HG03469 (cell line): ENCODE measurements around the gene KLK2.

Experiments
- ATAC-seq: cut with Tn5 transposase; IDR thresholded peaks from one replicate; pipeline ENCODE4 v1.9.1; 2021; ENCODE audit warnings: mild to moderate bottlenecking, moderate library complexity, moderate number of reproducible peaks; ENCODE audit not compliant: unreplicated experiment

The KLK2 gene

DNA sequence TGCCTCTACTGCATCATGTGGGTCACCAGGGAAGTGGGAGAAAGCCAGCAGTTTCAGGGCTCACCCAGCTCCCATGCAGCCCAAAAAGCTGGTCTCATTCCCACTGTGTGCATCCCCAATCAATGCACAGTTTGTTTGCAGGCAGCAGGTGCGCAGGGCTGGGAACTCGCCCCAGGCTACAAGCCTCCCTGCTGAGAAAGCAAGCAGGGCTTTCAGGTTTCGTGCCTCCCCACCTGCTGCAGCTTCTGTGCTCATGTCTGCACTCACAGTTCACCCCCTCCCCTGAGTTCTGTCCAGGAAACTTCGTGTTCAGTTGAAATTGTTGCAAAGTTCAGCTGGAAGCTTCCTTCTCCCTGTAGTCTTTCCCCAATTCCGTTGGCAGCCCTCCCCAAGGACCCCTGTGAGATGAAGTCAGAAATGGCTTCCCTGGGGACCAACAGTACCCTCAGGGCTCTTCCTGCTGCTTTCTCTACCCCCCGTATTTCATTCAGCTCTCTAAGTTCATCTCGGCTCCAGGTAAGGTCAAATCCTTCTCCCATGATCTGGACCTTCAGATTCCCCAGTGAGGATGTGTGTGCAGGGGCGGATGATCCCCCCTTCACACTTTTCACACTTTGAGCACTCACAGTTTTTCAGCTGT is 28.8 kb upstream of the KLK2 start:
- no peak for ATAC-seq

DNA sequence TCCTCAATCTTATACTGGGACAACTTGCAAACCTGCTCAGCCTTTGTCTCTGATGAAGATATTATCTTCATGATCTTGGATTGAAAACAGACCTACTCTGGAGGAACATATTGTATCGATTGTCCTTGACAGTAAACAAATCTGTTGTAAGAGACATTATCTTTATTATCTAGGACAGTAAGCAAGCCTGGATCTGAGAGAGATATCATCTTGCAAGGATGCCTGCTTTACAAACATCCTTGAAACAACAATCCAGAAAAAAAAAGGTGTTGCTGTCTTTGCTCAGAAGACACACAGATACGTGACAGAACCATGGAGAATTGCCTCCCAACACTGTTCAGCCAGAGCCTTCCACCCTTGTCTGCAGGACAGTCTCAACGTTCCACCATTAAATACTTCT is 22.5 kb upstream of the KLK2 start:
- no peak for ATAC-seq

DNA sequence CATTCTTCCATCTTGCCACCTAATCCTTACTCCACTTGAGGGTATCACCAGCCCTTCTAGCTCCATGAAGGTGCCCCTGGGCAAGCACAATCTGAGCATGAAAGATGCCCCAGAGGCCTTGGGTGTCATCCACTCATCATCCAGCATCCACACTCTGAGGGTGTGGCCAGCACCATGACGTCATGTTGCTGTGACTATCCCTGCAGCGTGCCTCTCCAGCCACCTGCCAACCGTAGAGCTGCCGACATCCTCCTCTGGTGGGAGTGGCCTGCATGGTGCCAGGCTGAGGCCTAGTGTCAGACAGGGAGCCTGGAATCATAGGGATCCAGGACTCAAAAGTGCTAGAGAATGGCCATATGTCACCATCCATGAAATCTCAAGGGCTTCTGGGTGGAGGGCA is 21.6 kb upstream of the KLK2 start:
- ATAC-seq, result no peak

DNA sequence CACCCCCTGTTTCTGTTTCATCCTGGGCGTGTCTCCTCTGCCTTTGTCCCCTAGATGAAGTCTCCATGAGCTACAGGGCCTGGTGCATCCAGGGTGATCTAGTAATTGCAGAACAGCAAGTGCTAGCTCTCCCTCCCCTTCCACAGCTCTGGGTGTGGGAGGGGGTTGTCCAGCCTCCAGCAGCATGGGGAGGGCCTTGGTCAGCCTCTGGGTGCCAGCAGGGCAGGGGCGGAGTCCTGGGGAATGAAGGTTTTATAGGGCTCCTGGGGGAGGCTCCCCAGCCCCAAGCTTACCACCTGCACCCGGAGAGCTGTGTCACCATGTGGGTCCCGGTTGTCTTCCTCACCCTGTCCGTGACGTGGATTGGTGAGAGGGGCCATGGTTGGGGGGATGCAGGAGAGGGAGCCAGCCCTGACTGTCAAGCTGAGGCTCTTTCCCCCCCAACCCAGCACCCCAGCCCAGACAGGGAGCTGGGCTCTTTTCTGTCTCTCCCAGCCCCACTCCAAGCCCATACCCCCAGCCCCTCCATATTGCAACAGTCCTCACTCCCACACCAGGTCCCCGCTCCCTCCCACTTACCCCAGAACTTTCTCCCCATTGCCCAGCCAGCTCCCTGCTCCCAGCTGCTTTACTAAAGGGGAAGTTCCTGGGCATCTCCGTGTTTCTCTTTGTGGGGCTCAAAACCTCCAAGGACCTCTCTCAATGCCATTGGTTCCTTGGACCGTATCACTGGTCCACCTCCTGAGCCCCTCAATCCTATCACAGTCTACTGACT is 18.4 kb upstream of the KLK2 start, which contains the start of gene KLK3:
Gene KLK3 (plus strand): TSS at position 280 of the 775 bp plus-strand sequence. CDS start 41 bp downstream, at position 321.
- ATAC-seq, result no peak

DNA sequence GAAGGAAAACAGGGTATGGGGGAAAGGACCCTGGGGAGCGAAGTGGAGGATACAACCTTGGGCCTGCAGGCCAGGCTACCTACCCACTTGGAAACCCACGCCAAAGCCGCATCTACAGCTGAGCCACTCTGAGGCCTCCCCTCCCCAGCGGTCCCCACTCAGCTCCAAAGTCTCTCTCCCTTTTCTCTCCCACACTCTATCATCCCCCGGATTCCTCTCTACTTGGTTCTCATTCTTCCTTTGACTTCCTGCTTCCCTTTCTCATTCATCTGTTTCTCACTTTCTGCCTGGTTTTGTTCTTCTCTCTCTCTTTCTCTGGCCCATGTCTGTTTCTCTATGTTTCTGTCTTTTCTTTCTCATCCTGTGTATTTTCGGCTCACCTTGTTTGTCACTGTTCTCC is 15.9 kb upstream of the KLK2 start:
- no peak for ATAC-seq

DNA sequence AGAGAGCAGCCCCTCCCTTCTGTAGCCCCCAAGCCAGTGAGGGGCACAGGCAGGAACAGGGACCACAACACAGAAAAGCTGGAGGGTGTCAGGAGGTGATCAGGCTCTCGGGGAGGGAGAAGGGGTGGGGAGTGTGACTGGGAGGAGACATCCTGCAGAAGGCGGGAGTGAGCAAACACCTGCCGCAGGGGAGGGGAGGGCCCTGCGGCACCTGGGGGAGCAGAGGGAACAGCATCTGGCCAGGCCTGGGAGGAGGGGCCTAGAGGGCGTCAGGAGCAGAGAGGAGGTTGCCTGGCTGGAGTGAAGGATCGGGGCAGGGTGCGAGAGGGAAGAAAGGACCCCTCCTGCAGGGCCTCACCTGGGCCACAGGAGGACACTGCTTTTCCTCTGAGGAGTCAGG is 14.4 kb upstream of the KLK2 start:
- ATAC-seq, result no peak

DNA sequence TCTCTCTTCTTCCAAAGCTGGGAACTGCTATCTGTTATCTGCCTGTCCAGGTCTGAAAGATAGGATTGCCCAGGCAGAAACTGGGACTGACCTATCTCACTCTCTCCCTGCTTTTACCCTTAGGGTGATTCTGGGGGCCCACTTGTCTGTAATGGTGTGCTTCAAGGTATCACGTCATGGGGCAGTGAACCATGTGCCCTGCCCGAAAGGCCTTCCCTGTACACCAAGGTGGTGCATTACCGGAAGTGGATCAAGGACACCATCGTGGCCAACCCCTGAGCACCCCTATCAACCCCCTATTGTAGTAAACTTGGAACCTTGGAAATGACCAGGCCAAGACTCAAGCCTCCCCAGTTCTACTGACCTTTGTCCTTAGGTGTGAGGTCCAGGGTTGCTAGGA is 13.4 kb upstream of the KLK2 start:
- ATAC-seq, result no peak

DNA sequence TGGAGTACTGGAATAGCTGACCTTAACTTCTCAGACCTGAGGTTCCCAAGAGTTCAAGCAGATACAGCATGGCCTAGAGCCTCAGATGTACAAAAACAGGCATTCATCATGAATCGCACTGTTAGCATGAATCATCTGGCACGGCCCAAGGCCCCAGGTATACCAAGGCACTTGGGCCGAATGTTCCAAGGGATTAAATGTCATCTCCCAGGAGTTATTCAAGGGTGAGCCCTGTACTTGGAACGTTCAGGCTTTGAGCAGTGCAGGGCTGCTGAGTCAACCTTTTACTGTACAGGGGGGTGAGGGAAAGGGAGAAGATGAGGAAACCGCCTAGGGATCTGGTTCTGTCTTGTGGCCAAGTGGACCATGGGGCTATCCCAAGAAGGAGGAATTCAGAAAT is 12.2 kb upstream of the KLK2 start:
- no peak for ATAC-seq

DNA sequence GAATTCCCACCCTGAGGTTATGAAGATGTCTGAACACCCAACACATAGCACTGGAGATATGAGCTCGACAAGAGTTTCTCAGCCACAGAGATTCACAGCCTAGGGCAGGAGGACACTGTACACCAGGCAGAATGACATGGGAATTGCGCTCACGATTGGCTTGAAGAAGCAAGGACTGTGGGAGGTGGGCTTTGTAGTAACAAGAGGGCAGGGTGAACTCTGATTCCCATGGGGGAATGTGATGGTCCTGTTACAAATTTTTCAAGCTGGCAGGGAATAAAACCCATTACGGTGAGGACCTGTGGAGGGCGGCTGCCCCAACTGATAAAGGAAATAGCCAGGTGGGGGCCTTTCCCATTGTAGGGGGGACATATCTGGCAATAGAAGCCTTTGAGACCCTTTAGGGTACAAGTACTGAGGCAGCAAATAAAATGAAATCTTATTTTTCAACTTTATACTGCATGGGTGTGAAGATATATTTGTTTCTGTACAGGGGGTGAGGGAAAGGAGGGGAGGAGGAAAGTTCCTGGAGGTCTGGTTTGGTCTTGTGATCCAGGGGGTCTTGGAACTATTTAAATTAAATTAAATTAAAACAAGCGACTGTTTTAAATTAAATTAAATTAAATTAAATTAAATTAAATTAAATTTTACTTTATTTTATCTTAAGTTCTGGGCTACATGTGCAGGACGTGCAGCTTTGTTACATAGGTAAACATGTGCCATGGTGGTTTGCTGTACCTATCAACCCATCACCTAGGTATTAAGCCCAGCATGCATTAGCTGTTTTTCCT is 11.5 kb upstream of the KLK2 start:
- no peak for ATAC-seq

DNA sequence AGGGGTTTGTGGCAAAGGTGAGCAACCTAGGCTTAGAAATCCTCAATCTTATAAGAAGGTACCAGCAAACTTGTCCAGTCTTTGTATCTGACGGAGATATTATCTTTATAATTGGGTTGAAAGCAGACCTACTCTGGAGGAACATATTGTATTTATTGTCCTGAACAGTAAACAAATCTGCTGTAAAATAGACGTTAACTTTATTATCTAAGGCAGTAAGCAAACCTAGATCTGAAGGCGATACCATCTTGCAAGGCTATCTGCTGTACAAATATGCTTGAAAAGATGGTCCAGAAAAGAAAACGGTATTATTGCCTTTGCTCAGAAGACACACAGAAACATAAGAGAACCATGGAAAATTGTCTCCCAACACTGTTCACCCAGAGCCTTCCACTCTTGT is 3.8 kb upstream of the KLK2 start:
- ATAC-seq, result no peak

DNA sequence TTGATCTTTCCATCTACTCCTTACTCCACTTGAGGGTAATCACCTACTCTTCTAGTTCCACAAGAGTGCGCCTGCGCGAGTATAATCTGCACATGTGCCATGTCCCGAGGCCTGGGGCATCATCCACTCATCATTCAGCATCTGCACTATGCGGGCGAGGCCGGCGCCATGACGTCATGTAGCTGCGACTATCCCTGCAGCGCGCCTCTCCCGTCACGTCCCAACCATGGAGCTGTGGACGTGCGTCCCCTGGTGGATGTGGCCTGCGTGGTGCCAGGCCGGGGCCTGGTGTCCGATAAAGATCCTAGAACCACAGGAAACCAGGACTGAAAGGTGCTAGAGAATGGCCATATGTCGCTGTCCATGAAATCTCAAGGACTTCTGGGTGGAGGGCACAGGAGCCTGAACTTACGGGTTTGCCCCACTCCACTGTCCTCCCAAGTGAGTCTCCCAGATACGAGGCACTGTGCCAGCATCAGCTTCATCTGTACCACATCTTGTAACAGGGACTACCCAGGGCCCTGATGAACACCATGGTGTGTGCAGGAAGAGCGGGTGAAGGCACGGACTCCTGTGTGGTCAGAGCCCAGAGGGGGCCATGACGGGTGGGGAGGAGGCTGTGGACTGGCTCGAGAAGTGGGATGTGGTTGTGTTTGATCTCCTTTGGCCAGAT is 2.7 kb upstream of the KLK2 start:
- ATAC-seq, result no peak

DNA sequence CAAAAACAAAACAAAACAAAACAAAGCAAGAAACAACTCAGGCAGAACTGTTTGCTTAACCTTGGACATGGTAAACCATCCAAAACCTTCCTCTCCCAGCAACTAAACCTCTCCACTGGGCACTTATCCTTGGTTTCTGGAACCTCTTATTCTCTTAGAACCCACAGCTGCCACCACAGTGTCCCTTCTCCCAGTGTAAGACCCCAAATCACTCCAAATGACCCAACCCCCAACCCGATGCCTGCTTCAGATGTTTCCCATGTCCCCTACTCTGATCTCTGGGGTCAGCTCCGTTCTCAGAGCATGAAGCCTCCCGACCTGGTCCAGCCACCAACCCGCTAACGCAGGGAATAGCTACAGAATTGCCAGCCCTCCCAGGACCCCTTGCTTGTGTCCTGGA is 972 bp downstream of the KLK2 start:
- ATAC-seq, result no peak

DNA sequence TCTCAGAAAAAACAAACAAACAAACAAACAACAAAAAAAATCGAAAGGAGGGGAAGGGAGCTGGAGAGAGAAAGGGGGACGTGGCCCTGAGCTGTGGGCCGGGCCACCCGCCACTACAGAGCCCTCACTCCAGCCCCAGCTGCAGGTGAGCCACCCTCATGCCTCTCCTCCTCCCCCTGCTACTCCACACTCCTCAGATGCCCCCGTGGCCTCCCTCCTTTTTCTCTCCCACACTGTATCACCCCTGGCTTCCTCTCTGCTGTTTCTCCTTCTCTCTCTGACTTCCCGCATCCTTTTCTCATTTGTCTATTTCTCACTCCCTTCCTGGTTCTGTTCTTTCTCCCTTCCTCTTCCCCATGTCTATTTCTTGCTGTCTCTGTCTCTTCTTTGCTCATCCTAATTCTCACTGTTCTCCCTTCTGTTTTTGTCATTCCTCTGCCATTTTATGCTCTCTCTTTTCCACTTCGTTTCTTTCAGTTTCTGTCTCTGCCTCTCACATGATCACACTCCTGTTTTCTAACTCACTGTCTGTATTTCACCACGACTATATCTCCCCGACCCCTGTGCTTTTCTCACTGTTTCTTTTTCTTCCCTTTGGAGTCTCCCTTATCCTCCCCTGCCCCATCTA is 2.7 kb downstream of the KLK2 start:
- ATAC-seq, result no peak

DNA sequence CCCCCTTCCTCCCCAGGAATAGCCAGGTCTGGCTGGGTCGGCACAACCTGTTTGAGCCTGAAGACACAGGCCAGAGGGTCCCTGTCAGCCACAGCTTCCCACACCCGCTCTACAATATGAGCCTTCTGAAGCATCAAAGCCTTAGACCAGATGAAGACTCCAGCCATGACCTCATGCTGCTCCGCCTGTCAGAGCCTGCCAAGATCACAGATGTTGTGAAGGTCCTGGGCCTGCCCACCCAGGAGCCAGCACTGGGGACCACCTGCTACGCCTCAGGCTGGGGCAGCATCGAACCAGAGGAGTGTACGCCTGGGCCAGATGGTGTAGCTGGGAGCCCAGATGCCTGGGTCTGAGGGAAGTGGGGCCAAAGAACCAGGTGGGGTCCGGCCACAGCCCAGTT is 3.2 kb downstream of the KLK2 start:
- no peak for ATAC-seq

DNA sequence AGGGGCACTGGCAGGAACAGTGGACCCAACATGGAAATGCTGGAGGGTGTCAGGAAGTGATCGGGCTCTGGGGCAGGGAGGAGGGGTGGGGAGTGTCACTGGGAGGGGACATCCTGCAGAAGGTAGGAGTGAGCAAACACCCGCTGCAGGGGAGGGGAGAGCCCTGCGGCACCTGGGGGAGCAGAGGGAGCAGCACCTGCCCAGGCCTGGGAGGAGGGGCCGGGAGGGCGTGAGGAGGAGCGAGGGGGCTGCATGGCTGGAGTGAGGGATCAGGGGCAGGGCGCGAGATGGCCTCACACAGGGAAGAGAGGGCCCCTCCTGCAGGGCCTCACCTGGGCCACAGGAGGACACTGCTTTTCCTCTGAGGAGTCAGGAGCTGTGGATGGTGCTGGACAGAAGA is 4.1 kb downstream of the KLK2 start:
- no peak for ATAC-seq

DNA sequence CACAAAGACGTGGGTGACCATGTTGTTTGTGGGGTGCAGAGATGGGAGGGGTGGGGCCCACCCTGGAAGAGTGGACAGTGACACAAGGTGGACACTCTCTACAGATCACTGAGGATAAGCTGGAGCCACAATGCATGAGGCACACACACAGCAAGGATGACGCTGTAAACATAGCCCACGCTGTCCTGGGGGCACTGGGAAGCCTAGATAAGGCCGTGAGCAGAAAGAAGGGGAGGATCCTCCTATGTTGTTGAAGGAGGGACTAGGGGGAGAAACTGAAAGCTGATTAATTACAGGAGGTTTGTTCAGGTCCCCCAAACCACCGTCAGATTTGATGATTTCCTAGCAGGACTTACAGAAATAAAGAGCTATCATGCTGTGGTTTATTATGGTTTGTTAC is 5.6 kb downstream of the KLK2 start:
- ATAC-seq, result no peak

DNA sequence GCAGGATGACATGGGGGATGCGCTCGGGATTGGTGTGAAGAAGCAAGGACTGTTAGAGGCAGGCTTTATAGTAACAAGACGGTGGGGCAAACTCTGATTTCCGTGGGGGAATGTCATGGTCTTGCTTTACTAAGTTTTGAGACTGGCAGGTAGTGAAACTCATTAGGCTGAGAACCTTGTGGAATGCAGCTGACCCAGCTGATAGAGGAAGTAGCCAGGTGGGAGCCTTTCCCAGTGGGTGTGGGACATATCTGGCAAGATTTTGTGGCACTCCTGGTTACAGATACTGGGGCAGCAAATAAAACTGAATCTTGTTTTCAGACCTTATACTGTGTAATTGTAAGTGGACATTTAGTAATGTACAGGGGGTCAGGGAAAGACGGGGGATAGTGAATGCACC is 7.0 kb downstream of the KLK2 start:
- ATAC-seq, result no peak

DNA sequence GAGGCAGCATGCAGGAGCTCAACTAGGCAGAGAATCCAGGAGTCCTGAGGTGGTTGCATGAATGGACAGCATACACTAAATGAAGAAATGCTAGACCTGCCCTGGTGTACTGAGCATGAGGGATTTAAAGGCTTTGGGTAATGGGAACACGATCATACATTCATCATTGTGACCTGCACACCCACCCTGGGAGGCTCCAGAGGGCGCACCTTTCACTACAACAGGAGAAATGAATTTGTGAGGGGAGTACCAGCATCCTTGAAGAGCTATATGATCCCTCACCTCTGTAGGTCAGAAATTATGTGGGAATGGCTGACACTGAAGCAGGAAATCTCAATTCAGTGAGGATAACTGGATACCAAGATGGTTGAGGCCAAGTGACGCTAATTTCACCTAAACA is 8.9 kb downstream of the KLK2 start:
- no peak for ATAC-seq

DNA sequence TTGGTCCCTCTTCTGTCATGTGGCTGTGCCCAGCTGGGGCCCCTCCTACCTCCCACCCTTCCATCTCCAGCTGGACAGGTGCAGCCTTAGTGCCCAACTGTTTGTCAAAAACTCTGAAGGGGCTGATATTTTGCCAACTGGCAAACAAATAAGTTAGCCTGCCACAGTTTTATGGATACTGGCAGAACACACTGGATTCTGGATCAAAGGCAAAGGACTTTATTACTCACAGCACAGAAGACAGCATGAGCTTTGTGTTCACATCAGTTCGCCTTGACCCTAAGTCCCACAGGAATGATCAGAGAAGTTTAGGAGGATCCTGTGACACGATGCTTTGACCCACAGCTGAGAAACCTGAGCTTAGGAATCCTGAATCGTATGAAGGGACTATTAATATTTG is 16.4 kb downstream of the KLK2 start:
- ATAC-seq, result no peak

DNA sequence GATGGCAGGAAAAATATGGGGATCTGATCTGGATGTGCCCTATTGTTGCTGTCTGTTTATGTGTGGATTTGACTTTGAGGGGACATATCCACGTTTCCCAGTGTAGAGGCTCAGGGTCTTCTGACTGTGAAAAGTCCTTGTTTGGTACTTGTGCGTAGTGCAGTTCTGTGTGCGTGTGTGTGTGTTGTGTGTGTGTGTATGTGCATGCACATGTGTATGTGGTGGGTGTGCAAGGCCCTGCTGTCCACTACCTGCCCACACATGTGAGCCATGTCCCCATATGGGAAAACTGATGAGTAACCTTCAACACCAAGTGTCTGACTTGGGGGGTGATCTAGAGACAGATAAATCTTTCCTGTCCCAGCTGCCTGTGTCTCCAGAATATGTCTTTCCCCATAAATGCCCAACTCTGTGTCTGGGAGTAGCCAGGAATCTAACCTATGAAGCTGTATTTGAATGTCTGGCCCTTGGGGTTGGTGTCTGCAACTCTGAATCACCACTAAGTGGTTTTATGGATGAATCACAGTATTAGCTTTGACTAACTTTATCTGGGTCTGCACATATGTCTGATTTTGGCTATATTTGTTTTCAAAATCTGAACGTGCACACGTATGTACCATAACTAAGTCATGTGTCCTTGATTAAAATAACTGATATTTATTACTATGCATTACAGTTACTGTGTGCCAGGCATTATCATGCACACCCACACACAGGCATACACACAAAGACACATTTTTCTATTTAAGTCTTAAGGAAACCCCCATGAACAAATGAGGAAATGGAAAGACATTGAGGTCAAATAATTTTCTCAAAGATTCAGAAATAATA is 17.4 kb downstream of the KLK2 start:
- no peak for ATAC-seq
